ENCODE data around the gene OR4X1.
"Not testable (repeated sequence)": the region's sequence is repeated elsewhere in the genome, so short reads cannot be mapped to it uniquely, and the experiment has no call there.

Gene OR4X1, protein sequence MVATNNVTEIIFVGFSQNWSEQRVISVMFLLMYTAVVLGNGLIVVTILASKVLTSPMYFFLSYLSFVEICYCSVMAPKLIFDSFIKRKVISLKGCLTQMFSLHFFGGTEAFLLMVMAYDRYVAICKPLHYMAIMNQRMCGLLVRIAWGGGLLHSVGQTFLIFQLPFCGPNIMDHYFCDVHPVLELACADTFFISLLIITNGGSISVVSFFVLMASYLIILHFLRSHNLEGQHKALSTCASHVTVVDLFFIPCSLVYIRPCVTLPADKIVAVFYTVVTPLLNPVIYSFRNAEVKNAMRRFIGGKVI

DNA sequence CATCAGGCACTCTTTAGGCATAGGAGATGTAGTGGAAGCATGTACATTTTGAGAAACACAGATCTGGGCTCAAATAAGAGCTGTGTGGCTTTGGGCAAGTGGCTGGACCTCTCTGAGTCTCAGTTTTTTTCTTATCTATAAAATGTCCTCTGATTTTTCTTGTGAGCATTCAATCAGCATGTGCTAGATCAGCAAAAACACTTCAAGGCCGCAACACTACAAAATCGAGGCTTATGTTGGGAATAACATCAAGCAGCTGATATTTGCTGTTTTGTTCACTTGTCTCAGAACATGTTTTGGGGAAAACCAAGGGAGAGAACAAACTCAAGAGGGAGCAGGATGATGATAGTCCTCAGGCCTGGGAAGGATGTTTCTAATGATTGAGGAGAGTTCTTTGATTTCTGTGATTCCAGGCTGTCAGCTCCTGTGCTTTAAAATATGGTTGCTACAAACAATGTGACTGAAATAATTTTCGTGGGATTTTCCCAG is at the start of gene OR4X1:
OR4X1 (plus strand) TSS at position 439 of the 489 bp plus-strand sequence; CDS start at position 439, 0 bp downstream.
- DNase-seq (ENCODE audit: low spot score), result no peak
- FAIRE-seq, result no peak

DNA sequence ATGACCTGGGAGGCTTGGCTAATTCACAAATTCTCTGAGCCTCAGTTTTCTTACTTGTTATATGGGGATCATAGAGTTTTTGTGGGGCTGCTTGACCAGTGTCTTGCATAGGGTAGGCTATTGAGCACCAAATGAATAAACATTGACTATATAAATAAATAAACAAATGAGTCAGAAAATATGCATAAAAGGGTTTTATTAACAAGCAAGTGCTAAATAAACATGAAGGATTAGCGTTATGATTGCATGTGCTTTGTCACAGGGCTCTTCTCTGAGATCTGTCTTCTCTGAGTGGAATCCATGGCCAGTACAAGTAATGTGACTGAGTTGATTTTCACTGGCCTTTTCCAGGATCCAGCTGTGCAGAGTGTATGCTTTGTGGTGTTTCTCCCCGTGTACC is 47.2 kb upstream of the OR4X1 start, which contains the start of gene OR4B1:
OR4B1 (plus strand) TSS at position 301 of the 400 bp plus-strand sequence; CDS start at position 301, 0 bp downstream.
- DNase-seq (ENCODE audit: low spot score) (no peak), FAIRE-seq (no peak)

DNA sequence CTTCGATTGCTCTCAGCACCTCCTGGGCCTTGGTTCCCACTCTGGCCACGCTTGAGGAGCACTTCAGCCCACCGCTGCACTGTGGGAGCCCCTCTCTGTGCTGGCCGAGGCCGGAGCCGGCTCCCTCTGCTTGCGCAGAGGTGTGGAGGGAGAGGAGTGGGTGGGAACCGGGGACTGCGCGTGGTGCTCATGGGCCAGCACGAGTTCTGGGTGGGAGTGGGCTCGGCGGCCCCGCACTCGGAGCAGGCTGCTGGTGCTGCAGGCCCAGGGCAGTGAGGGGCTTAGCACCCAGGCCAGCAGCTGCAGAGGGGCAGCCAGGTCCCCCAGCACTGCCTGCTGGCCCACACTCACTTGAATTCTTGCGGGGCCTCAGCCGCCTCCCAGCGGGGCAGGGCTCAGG is 34.9 kb upstream of the OR4X1 start:
- FAIRE-seq (no peak), DNase-seq (ENCODE audit: low spot score) (no peak)

DNA sequence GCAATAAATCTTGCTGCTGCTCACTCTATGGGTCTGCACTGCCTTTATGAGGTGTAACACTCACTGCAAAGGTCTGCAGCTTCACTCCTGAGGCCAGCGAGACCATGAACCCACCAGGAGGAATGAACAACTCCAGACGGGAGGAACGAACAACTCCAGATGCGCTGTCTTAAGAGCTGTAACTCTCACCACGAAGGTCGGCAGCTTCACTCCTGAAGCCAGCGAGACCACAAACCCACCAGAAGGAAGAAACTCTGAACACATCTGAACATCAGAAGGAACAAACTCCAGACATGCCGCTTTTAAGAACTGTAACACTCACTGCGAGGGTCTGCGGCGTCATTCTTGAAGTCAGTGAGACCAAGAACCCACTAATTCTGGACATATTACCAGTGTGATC is 33.6 kb upstream of the OR4X1 start:
- not testable (repeated sequence) for FAIRE-seq; DNase-seq (ENCODE audit: low spot score)

DNA sequence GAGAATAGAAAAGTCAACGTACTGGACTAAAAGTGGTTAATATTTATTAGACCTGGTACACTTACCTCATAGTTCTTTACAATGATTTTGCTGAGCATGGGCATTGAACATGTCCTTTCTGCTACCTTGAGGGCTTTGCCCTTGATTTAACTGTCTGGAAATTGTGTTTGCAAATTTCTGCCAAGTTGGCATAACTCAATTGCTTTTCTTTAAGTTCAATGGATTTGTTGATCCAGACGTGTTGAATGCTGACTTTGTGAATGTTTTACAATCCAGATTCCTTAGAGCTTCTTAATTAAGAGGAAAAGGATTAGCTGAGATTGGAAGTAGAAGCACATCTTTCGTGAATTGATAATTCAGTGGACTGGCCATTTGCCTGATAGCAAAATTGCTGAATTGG is 25.9 kb upstream of the OR4X1 start:
- DNase-seq (ENCODE audit: low spot score), result no peak
- FAIRE-seq, result no peak

DNA sequence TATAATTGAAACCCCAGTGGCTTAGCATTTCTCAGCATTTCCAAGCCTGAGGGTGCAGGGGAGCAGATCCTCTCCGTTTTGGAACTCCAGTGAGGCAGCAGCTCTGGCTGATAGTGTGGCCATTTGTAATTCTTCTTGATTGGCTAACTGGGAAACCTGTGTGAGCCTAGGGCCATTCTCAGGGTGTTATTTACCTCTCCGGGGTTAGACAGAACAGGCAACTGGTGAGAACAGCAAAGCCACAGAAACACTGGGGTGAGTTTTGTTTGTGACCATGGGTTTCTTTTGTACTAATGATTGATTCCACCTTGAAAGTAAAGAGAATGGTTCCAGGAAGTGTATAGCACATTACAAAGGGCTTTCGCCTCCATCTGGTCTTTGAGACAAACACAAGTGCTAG is 21.2 kb upstream of the OR4X1 start:
- FAIRE-seq, result no peak

DNA sequence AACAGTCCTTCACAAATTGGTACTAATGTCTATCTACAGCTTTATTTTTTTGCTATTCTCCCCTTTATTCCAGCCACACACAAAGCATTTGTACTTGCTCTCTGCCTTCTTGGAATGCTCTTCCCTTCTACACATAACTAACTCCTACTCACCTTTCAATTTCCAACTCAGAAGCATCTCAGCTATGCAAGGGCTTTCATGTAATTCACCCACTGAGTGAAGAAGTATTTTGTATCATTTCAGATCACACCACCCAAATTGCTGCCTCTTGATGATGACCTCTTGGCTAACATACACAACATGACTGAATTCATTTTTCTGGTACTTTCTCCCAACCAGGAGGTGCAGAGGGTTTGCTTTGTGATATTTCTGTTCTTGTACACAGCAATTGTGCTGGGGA is 18.9 kb upstream of the OR4X1 start, which contains the start of gene OR4X2:
OR4X2 (plus strand) TSS at position 301 of the 400 bp plus-strand sequence; CDS start at position 301, 0 bp downstream.
- no peak for DNase-seq (ENCODE audit: low spot score)
- FAIRE-seq, result no peak

More for the DNA sequence above, 21.2 kb upstream of the OR4X1 start:
- no peak for DNase-seq (ENCODE audit: low spot score)

DNA sequence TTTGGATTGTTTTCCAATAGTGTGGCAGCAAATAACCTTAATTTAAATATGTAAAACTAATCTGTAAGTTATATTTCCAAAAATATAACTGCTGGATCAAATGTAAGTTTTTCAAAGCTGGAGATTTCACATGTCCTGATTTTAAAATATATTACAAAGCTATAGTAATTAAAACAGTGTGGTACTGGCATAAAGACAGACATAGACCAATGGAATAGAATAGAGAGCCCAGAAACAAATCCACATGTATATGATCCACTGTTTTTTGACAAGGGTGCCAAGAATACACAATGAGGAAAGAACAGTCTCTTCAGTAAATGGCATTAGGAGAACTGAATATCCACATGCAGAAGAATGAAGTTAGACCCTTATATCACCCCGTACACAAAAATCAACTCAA is 14.8 kb upstream of the OR4X1 start:
- FAIRE-seq (no peak), DNase-seq (ENCODE audit: low spot score) (no peak)

DNA sequence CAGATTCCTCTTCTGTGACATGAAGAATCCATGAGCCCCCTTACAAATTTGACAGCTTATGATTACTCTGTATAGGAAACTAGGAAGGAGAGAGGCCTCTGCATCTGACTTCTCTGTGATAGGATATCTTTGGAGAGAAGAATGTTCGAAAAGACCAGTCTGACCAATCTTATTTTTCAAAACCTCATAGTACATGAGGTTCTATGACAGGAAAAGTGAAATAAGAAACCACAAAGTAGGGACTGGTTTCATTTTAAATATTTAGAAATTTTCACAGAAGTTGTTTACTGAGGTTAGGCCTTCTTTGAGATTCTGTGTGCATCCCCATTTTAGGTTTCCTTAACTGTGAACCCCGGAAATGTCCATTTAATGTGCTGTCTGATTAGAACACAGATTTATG is 2.1 kb upstream of the OR4X1 start:
- FAIRE-seq (no peak), DNase-seq (ENCODE audit: low spot score) (no peak)

DNA sequence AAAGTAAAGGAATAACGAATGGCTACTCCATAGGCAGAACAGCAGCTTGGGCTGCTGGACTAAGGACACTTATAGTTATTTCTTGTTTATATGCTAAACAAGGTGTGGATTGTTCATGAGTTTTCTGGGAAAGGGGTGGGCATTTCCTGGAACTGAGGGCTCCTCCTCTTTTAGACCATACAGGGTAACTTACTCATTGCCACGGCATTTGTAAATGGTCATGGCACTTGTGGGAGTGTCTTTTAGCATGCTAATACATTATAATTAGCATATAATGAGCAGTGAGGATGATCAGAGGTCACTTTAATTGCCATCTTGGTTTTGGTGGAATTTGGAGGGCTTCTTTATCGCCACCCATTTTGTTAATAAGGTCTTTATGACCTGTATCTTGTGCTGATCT is 7.0 kb downstream of the OR4X1 start:
- DNase-seq (ENCODE audit: low spot score) (no peak), FAIRE-seq (no peak)

DNA sequence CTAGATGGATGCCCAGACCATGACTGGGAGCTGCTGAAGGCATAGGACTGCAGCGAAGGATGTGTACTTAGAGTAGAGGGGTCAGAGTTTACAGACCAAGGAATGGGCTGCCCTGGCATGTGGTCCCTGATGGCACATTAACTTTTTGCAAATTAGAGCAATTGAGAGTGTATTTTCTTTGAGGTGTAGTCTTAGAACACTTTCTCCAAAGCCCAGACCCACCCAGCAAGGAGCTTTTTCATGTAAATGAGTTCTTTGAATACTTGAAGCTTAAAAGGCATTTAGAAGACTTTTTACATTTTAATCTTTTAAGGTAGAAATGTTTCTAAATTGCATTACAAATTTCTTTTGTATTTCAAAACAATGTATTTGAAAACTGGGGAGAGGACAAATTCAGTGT is 8.9 kb downstream of the OR4X1 start:
- no peak for FAIRE-seq
- DNase-seq (ENCODE audit: low spot score), result no peak

DNA sequence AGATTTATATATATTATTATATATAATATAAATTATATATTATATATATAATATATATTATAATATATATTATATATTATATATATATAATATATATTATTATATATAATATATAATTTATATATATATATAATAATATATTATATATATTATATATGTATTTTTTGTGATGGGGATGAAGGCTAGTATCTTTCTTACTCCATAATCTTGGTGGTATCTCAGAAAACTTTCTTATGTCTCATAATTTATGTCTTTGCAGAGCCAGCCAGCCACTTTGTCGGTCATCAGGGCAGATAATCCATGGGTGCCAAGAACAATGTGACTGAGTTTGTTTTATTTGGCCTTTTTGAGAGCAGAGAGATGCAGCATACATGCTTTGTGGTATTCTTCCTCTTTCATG is 42.3 kb downstream of the OR4X1 start, which contains the start of gene OR4S1:
OR4S1 (plus strand) TSS at position 301 of the 400 bp plus-strand sequence; CDS start at position 301, 0 bp downstream.
- FAIRE-seq, result peak; percentile 81
- no peak for DNase-seq (ENCODE audit: low spot score)

DNA sequence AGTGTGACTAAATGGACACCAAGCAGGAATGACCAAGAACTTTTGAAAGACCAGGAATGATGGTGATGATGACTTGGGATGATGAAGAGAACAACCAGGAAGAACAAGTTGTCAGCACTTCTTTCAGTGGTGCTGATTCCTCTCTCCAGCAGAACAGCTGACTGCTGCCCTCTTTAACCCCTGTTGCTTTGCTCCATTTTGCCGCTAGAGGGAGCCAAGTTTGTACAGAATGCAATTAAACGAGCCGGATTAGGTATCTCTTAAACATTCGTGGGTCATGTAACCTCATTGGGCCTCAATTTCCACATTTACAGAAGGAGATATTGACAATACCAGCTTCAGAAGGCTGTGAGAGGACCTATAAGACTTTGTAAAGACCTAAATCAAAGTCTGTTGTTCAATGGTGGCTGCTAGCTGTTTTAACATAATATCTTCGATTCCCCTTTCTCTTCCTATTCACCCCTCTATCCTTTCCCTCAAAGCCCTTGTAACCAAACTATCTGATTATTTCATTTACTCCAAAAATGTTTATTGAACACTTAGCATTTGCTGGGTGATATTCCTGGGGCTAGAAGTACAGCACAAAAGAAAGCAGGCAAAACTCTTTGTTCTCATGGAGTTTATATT is 44.2 kb downstream of the OR4X1 start:
- DNase-seq (ENCODE audit: low spot score), result peak; percentile 14
- FAIRE-seq, result no peak

DNA sequence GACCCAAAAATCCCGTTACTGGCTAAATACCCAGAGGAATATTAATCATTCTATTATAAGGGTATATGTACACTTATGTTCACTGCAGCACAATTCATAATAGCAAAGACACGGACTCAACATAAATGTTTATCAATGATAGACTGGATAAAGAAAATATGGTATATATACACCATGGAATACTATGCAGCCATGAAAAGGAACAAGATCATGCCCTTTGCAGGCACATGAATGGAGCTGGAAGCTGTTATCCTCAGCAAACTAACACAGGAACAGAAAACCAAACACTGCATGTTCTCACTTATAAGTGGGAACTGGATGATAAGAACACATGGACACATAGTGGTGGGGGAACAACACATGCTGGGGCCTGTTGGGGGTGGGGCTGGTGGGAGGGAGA is 49.9 kb downstream of the OR4X1 start:
- not testable (repeated sequence) for DNase-seq (ENCODE audit: low spot score); FAIRE-seq
